ENCODE measurements around the gene NUF2.
A peak's percentile ranks its signal among the peaks of the same experiment; 100 is the strongest.
"Not testable (repeated sequence)": the region's sequence is repeated elsewhere in the genome, so short reads cannot be mapped to it uniquely, and the experiment has no call there.

The NUF2 gene

DNA sequence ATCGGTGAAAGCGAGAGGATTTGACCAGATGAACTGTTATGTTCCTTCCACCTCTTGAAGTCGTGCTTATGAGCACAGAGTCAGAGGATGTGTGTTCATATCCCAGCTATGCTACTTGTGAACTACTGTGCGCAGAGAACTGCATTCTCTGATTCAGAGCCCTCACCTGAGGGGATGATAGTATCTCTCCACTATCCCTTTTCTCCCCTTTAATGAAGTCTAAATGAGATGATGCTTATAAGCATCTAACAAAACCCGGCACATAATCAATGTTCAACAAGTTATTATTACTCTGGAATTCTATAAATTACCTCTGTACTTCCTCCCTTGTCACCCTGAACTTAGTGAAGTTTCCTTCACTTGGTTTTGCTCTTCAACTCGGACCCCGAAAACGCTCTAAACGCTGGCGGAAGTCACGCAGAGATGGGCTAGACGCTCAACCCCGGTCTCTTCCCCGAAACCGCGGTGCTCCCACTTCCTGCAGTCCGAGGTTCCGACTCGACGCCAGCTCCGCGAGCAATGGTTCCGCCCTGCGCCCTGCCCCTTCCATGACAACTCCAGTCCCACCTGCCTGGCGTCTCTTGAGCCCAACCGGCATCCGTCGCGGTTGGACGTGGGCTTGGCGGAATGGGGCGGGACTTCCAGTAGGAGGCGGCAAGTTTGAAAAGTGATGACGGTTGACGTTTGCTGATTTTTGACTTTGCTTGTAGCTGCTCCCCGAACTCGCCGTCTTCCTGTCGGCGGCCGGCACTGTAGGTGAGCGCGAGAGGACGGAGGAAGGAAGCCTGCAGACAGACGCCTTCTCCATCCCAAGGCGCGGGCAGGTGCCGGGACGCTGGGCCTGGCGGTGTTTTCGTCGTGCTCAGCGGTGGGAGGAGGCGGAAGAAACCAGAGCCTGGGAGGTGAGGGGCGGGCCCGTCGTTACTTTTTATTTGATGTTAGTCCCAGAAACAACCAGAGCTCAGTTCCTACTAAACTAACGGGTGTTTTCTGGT, at the start of gene NUF2:
TSS of gene NUF2 (plus strand) at position 644 of the 995 bp plus-strand sequence. CDS start 4,098 bp downstream, outside the sequence.
- peak; percentile 100 for DNase-seq (ENCODE audit: low read depth)

DNA sequence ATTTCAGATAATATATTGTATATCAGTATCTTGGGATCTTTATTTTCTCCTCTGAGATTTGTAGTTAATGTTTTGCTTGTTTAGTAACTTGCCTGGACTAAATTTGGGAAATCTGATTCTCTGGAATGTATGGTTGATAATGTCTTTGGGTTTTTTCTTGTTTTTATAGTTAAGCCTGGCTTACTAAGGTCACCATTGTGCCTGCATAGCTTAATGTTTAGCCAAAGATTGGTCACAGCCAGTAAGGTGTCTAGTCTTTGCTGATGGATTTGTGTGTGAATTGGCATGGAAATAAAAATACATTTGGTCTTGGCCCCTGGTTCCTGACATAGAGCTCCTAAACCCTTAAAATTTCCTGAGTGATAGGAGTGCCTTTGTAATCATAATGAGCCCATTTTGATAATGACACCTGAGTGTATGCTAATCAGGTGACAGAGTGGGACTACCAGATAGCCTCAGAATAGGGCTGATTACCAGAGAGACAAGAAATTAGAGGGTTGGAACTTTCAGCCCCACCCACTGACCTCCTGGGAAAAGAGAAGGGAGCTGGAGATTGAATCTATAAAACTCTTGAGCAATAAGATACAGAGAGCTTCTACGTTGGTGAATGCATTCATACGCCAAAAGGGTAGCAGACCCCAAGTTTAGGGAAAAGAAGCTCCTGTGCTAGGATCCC, 47.9 kb upstream of the NUF2 start:
- DNase-seq (ENCODE audit: low read depth): no peak

DNA sequence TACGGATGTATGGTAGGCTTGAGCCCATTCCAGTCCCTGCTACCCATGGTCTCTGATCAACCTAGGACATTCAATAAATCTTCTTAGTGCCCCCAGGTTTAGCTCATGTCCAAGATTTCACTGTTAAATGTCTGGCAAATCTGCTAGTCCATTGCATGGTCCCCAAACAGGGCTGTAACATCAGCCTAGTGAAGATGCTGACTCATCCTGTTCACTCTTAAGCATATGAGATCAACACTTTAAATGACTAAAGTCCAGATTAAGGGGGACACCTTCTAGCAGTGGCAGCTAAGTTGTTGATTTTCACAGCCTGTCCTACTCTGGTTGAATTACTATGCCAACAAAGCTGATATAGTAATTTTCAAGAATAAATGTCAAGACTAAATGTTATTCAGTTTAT, 46.5 kb upstream of the NUF2 start:
- peak; percentile 38 for DNase-seq (ENCODE audit: low read depth)

DNA sequence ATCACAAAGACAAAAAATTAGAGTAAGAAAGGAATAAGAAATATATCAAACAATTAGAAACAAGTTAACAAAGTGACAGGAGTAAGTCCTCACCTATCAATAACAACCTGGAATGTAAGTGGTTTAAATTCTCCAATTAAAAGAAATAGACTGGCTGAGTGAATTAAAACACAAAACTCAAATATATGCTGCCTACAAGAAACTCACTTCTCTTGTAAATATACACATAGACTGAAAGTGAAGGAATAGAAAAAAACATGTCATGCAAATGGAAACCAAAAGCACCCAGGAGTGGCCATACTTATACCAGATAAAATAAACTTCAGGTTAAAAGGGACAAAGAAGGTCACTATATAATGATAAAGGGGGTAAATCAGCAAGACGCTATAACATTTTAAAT, 43.2 kb upstream of the NUF2 start:
- DNase-seq (ENCODE audit: low read depth): no peak

DNA sequence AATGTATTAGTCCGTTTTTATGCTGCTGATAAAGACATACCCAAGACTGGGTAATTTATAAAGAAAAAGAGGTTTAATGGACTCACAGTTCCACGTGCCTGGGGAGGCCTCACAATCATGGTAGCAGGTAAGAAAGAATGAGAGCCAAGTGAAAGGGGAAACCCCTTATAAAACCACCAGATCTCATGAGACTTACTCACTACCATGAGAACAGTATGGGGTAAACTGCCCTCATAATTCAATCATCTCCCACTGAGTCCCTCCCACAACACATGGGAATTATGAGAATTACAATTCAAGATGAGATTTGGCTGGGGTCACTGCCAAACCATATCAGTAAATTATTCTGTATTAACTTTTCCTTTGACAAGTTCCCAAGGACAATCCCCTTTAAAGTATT, 36.9 kb upstream of the NUF2 start:
- not testable (repeated sequence) for DNase-seq (ENCODE audit: low read depth)

DNA sequence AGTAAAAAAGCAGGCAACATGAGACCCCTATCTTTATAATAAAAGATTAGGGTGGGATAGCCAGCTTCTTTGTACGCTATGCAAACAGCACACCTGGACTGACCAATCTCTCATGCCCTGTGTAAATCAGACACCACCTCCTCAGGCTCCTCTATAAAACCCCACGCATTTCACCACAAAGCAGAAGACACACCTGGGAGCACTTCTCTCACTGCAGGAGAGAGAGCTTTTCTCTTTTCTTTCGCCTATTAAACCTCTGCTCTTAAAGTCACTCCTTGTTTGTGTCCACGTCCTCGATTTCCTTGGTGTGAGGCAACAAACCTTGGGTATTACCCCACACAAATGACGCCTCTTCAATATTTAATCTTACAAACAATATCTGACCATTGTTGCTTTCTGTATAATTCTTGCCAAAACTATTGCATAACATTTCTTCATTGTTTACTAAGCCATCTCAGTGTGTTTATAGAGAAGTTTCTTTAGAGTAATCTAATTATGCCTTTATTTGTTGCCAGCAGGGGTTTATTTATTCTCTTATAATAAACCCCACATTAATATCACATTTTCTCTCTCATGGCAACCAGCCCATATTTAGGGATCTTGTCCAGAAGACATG, 31.6 kb upstream of the NUF2 start:
- peak; percentile 80 for DNase-seq (ENCODE audit: low read depth)

DNA sequence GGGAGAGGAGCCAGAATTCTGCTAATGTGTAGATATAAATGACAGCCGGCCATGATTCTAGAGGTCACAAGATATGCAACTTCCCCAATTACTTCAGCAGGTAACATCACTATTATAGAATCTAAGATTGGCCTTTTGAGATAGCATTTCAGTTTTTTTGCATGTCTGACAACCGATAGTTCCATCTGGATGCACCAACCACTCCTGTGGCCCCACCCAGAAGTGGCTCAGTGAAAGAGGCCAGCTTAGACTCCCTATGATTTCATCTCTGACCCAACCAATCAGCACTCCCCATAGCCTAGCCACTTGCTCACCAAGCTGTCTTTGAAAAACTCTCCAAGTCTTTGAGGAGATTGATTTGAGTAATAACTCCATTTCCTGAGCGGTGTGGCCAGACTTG, 30.3 kb upstream of the NUF2 start:
- no peak for DNase-seq (ENCODE audit: low read depth)

DNA sequence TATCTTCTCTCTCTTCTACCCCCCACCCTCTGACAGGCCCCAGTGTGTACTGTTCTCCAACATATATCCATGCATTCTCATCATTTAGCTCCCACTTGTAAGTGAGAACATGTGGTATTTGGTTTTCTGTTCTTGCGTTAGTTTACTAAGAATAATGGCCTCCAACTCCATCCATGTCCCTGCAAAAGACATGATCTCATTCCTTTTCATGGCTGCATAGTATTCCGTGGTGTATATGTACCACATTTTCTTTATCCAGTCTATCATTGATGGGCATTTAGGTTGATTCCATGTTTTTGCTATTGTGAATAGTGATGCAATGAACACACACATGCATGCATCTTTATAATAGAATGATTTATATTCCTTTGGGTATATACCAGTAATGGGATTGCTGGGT, 29.6 kb upstream of the NUF2 start:
- not testable (repeated sequence) for DNase-seq (ENCODE audit: low read depth)

DNA sequence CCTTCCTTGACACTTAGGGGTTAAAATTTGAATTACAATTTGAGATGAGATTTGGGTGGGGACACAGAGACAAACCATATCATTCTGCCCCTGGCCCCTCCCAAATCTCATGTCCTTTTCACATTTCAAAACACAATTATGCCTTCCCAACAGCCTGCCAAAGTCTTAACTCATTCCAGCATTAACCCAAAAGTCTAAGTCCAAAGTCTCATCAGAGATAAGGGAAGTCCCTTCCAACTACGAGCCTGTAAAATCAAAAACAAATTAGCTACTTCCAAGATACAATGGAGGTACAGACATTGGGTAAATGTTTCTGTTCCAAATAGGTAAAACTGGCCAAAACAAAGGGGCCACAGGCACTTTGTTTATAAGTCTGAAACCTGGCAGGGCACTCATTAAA, 28.3 kb upstream of the NUF2 start:
- not testable (repeated sequence) for DNase-seq (ENCODE audit: low read depth)

DNA sequence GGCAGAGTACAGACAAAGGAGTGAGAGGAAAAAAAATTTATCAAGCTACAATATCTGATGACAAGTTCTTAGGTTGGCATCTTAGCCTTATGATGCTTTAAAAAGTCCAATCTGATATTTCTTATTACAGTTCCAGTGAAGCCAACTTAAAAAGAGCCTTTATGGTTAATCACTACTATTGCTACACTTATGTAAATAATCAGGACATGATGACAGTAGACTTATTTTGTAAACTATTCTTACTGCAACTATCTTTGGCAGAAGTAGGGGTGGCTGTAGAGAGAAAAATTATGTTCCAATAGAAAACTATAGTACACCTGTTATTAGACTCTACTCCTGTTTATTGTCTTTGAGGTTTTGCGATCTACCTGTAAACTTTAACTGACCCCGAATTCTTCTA, 25.8 kb upstream of the NUF2 start:
- peak; percentile 27 for DNase-seq (ENCODE audit: low read depth)

DNA sequence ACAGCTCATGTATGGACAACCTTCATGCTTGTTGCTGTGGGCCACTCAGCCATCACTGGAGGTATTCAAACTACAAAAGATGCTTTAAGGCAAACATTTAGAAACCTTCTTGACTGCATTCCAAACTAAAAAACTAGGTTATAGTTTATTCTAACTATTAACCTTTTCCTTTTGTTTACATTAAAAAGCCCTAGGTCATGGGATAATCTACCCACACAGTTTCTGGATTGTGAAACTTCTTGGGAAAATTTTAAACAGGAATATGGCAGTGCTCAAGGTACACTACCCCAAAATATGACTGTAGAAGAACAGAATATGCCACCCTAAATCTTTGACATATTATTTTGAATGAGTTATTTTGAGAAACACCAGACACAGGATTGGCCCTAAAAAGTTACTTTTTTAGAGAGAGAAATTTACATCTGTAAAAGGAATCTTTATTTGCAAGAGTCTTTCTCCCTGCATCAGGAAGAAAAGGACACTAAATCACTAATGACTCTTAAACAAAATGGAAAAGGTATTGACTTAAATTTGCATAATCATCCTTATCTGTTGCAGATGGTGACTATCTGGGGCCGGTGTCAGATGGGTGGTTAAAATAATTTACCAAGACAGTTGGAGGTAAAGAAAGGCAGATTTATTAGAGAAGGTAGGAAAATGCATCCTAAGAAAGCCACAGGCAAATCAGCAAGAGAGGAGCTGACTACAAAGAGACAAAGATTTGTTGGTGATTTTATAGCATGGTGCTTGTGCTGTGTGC, 25.1 kb upstream of the NUF2 start:
- DNase-seq (ENCODE audit: low read depth): no peak

DNA sequence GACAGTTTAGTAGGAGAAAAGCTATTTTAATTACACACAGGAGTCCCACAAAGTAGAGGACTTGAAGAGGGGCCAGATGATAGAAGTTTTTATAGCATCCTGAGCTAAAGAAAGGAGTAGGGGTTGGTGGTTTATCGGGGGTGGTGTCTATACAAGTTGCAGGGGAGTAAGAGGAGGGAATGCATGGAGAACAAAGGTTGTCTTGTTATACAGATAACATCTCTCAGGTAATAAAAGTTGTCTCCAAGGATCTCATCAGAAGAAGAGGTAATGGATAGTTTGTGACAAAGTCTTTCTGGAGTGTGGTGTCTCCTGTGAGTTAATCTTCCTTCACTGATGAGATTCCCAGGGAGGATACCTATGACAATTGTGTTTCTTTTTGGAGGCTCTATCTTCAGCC, 23.4 kb upstream of the NUF2 start:
- no peak for DNase-seq (ENCODE audit: low read depth)

DNA sequence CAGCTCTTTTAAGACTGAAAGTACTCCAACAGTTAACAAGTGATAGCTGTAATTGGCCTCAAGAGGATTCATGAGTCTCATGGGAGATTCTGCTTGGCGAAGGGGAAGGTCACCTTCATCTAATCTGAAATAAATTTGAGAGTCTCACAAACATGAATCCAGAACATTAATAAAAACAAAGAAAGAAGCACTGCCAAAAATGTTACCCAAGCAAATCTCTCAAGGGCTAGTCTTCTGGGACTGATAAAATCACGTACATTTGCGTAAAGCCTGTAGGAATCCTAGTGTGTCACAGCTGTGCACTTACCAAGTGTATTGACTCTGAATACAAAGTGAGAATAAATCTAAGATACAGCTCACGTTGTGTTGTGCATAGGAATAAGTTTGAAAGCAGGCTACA, 21.2 kb upstream of the NUF2 start:
- DNase-seq (ENCODE audit: low read depth): no peak

DNA sequence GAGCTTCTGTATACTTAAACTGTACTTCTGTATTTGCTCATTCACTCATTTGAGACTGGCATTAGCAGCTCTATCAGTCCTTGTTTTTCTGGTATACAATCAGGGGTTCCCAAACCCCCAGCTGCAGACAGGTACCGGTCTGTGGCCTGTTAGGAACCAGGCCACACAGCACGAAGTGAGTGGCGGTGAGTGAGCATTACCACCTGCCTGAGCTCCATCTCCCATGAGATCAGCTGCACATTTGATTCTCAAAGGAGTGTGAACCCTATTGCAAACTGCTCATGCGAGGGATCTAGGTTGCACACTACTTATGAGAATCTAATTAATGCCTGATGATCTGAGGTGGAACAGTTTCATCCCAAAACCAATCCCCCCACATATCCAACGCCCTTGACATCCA, 18.2 kb upstream of the NUF2 start:
- no peak for DNase-seq (ENCODE audit: low read depth)

DNA sequence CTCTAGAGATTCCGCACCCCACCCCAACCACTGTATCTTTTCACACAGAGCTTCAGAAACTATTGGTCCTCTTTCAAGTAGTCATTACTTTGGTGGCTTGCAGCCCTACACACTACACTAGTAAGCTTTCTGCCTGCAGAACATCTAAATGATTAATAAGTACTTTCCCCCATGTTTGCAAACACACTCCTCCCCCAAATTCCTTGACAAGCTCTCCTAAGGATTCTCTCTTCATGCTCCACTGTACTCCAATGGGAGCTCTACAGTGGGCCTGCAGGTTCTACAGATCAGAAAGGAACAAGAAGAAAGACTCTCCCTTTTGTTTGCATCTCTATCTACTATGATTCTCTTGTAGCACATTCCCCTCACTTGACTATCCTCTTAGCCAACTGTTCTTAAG, 16.3 kb upstream of the NUF2 start:
- no peak for DNase-seq (ENCODE audit: low read depth)

DNA sequence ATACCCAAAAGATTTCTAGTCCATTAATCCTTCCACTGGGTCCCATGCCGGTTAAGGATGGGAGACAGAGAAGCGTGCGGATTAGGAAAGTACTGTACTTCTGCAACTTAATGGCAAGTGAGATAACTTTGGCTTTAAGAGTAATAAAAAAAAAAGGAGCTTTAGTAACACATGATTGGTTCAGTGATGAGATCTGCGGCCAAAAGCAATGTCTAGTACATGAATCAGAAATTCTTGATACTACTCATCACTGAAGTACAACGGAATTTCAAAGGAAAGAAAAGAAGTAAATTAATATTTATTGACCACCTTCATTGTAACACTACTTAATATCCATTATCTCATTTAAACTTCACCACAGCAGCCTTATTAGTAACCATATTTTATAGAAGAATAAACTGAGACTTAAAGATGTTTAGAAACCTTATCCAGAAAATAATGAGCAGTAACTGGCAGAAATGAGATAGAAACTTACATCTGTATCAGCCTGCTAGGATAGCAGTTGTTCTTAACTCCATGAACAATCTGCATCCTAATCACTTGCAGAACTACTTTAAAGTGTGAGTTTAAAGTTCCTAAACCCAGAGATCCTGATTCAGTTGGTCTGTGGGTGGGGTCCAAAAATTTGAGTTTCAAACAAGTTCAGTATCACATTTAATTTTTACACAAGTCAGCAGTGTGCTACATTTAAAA, 14.1 kb upstream of the NUF2 start:
- DNase-seq (ENCODE audit: low read depth): peak; percentile 92

DNA sequence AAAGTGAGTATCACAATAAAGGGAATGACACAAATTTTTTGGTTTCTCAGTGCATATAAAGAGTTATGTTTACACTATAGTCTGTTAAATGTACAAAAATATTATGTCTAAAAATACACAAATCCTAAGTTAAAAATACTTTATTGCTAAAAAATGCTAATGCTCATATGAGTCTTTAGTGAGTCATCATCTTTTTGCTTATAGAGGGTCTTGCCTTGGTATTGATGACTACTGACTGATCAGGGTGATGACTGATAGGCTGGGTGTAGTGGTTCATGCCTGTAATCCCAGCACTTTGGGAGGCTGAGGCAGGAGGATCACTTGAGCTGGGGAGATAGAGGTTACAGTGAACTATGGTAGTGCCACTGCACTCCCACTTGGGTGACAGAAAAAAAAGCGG, 12.9 kb upstream of the NUF2 start:
- DNase-seq (ENCODE audit: low read depth): no peak

DNA sequence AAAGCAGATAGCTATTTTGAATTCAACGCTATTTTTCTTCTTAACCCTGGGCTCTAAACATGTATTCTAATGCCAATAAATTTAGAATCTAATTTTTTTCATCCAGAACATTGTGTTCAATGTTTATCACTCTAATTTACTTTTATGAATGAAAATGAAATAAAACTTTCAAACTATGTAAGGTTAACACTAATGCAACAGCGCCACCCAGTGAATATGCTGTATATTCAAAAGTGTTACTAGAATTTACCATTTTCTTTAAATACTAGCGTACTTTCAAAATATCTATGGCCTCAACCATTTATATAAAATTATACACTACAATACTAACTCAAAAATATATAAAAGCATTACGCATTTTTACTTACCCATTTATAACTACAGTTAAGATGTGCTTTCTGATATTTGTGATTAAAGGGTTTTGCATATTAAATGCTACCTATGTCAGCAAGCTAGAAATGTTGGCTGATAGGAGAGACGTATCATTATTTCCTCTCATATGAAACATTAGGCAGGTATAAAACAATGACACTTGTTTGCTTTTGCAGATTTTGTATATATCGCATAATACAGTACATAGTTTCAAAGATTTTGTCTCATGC, 5.9 kb upstream of the NUF2 start:
- DNase-seq (ENCODE audit: low read depth): peak; percentile 52

DNA sequence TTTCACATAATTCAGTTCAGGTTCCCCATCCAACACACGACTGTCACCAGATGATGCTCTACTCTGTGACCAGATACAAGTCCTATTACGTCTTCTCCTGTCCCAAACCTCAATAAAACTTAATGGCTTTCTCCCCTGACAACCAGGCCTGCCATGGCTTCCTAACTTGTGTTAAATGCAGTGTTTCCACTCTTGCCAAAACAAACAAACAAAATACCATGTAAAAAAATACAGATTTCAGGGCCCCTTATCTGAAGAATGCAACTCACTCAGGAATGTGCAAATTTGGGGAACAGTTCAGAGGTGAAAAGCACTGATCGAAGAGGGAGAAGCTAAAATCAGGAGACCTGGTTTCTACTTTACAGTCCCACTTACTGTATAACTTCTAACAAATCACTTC, 863 bp upstream of the NUF2 start:
- no peak for DNase-seq (ENCODE audit: low read depth)

DNA sequence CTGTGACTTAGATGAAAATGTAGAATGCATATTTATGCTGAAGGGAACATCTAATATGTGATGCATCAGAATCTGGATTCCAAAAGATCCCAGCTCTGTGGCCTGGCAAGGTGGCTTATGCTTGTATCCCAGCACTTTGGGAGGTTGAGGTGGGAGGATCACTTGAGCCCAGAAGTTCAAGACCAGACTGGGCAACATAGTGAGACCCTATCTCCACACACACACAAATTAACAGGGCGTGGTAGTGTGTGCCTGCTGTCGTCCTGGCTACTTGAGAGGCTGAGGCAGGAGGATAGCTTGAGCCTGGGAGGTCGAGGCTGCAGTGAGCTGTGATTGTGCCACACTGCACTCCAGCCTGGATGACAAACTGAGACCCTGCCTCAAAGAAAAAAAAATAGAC, 1.6 kb downstream of the NUF2 start:
- not testable (repeated sequence) for DNase-seq (ENCODE audit: low read depth)

DNA sequence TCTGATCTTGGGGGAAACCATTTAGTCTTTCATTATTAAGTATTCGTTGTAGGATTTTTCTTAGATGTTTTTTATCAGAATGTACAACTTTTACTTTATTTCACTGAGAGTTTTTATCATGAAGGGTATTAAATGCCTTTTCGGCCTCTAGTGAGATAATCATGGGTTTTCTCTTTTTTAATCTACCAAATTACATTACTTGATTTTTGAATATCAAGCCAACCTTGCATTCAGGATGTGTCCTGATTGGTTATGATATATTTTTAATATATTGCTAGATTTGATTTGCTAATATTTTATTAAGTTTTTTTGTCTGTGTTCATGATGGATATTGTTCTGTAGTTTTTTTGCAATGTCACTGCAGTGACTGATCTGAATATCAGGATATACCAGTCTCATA, 9.4 kb downstream of the NUF2 start:
- no peak for DNase-seq (ENCODE audit: low read depth)
